Smooth muscle cell (in vitro differentiated cells): ENCODE data around the gene CSMD2. TPM values are rescaled to one million over a fixed set of nuclear protein-coding genes. Genes with fewer than 3 reads are reported as not detected.

Source experiments
- DNase-seq: peaks from one replicate; lab custom pipeline; 2025; ENCODE audit not compliant: unreplicated experiment; lab: John Stamatoyannopoulos, UW
- H2AFZ ChIP-seq: fragments of 200-600 bp; sonication (generic); 2 replicates; pipeline ENCODE4 v1.6.0; 2016; ENCODE audit warnings: antibody characterized with exemption, low read depth, mild to moderate bottlenecking
- H3F3A ChIP-seq: fragments of 200-600 bp; sonication (generic); 2 replicates; pipeline ENCODE4 v1.6.0; 2017; ENCODE audit warnings: antibody characterized with exemption, low read depth
- H3K27ac ChIP-seq: fragments of 200-600 bp; sonication (generic); 2 replicates; pipeline ENCODE4 v1.5.1; 2016; ENCODE audit warnings: low read depth, mild to moderate bottlenecking
- H3K27me3 ChIP-seq: fragments of 200-600 bp; sonication (generic); 2 replicates; pipeline ENCODE4 v1.6.1; 2016; ENCODE audit warnings: low read depth, mild to moderate bottlenecking
- H3K36me3 ChIP-seq: fragments of 200-600 bp; sonication (generic); 2 replicates; pipeline ENCODE4 v1.5.1; 2016; ENCODE audit warnings: low read depth
- H3K4me1 ChIP-seq: fragments of 200-600 bp; sonication (generic); 2 replicates; pipeline ENCODE4 v1.5.1; 2016; ENCODE audit warnings: low read depth
- H3K4me2 ChIP-seq: fragments of 200-600 bp; sonication (generic); 2 replicates; pipeline ENCODE4 v1.6.0; 2016; ENCODE audit warnings: mild to moderate bottlenecking
- H3K4me3 ChIP-seq: fragments of 200-600 bp; sonication (generic); 2 replicates; pipeline ENCODE4 v1.5.1; 2016; ENCODE audit warnings: mild to moderate bottlenecking
- H3K79me2 ChIP-seq: fragments of 200-600 bp; sonication (generic); 2 replicates; pipeline ENCODE4 v1.6.0; 2016; ENCODE audit warnings: low read depth, mild to moderate bottlenecking
- H3K9ac ChIP-seq: fragments of 200-600 bp; sonication (generic); 2 replicates; pipeline ENCODE4 v1.6.0; 2016; ENCODE audit warnings: low read depth
- H3K9me3 ChIP-seq: fragments of 200-600 bp; sonication (generic); replicated peaks from 2 replicates; pipeline ENCODE4 v1.5.1; 2016; ENCODE audit warnings: low read depth
- H4K20me1 ChIP-seq: fragments of 200-600 bp; sonication (generic); 2 replicates; pipeline ENCODE4 v1.6.0; 2016; ENCODE audit warnings: low read depth
- CTCF ChIP-seq: fragments of 200-600 bp; sonication (generic); IDR thresholded peaks from 2 replicates; pipeline ENCODE4 v1.5.1; 2017; ENCODE audit warnings: borderline replicate concordance, mild to moderate bottlenecking, antibody characterized with exemption; ENCODE audit not compliant: insufficient read depth, poor library complexity, severe bottlenecking
- WGBS: methylation state at CpG from one replicate; pipeline ENCODE4 v1.1.7; 2016; ENCODE audit warnings: low lambda C conversion rate; 5-methylcytosine and 5-hydroxymethylcytosine counted together
- polyA plus RNA-seq: library from polyadenylated mRNA; unstranded; fragments of >200 nt; fragmentation: Nextera tagmentation; extraction: Ambion mirVana; gene quantifications from 2 replicates; pipeline ENCODE4 v1.2.1, GENCODE V29; 2016
- total RNA-seq: library from RNA; depleted of rRNA; stranded (reverse); fragments of >200 nt; gene quantifications from 2 replicates; pipeline ENCODE4 v1.2.3, GENCODE V29; 2014

The CSMD2 gene
- total and polyA plus RNA-seq, 2 experiments from 2014 or later: 0.65 to 1.8 TPM

- Histone ChIP-seq H3K9me3 (no peaks in the 10 kb centered on the region), H4K20me1 (no peaks in the 10 kb centered on the region), H3K27me3 (no peaks in the 10 kb centered on the region), H3K4me1 (no peaks in the 10 kb centered on the region), H3K9ac (no peak overlapping the region), H3K4me3 (no peak overlapping the region), H3F3A (no peaks in the 10 kb centered on the region), H3K4me2 (no peak overlapping the region), H2AFZ (no peak overlapping the region), H3K27ac (no peak overlapping the region), H3K36me3 (no peaks in the 10 kb centered on the region), H3K79me2 (no peaks in the 10 kb centered on the region)
- WGBS: 78% methylated on average over 3 of the region's 3 CpGs
- no peak for TF ChIP-seq CTCF
- DNase-seq: no peak
Observed at GRCh38 chr1:33703464-33703863, 461.6 kb downstream of the CSMD2 start.

- no peak overlapping the region for H3K9ac ChIP-seq
- WGBS: 95% methylated on average over 14 of the region's 14 CpGs
- no peak for TF ChIP-seq CTCF
- no peak overlapping the region for H3K4me3 ChIP-seq
- no peaks in the 10 kb centered on the region for H3K79me2 ChIP-seq
- H3K4me2 ChIP-seq: no peak overlapping the region
- H4K20me1 ChIP-seq: no peaks in the 10 kb centered on the region
- no peak overlapping the region for H2AFZ ChIP-seq
- no peak overlapping the region for H3K27ac ChIP-seq
- no peaks in the 10 kb centered on the region for H3K4me1 ChIP-seq
- no peaks in the 10 kb centered on the region for H3K9me3 ChIP-seq
- H3K36me3 ChIP-seq: no peaks in the 10 kb centered on the region
- H3F3A ChIP-seq: no peaks in the 10 kb centered on the region
- H3K27me3 ChIP-seq: no peaks in the 10 kb centered on the region
- no peak for DNase-seq
Observed at GRCh38 chr1:33698361-33699035, 466.5 kb downstream of the CSMD2 start.

- Histone ChIP-seq H3K9ac (no peak overlapping the region), H3K4me2 (no peak overlapping the region), H3K27ac (no peak overlapping the region), H2AFZ (no peak overlapping the region), H3K4me1 (no peaks in the 10 kb centered on the region), H3K36me3 (no peaks in the 10 kb centered on the region), H4K20me1 (no peaks in the 10 kb centered on the region), H3K27me3 (no peaks in the 10 kb centered on the region), H3K9me3 (no peaks in the 10 kb centered on the region), H3K79me2 (no peaks in the 10 kb centered on the region), H3K4me3 (no peak overlapping the region), H3F3A (no peaks in the 10 kb centered on the region)
- no peak for DNase-seq
- TF ChIP-seq CTCF: no peak
- 72% methylated on average over 2 of the region's 2 CpGs for WGBS
Observed at GRCh38 chr1:33697816-33698215, 467.2 kb downstream of the CSMD2 start.

- Histone ChIP-seq H3K4me3 (no peak overlapping the region), H4K20me1 (no peaks in the 10 kb centered on the region), H3K27ac (no peak overlapping the region), H3K9ac (no peak overlapping the region), H2AFZ (no peak overlapping the region), H3K4me1 (no peaks in the 10 kb centered on the region), H3K79me2 (no peaks in the 10 kb centered on the region), H3K4me2 (no peak overlapping the region), H3K36me3 (no peaks in the 10 kb centered on the region), H3F3A (no peaks in the 10 kb centered on the region), H3K9me3 (no peaks in the 10 kb centered on the region), H3K27me3 (no peaks in the 10 kb centered on the region)
- DNase-seq: no peak
- 81% methylated on average over 2 of the region's 2 CpGs for WGBS
- TF ChIP-seq CTCF: no peak
Observed at GRCh38 chr1:33696962-33697361, 468.1 kb downstream of the CSMD2 start.
